ENCODE data around the gene CFC1B. TPM values are rescaled to one million over a fixed set of nuclear protein-coding genes. Genes with fewer than 3 reads are reported as not detected.
"Not testable (repeated sequence)": the region's sequence is repeated elsewhere in the genome, so short reads cannot be mapped to it uniquely, and the experiment has no call there.

The CFC1B gene
- total RNA-seq, 2 experiments from 2014 or later = not detected

DNA sequence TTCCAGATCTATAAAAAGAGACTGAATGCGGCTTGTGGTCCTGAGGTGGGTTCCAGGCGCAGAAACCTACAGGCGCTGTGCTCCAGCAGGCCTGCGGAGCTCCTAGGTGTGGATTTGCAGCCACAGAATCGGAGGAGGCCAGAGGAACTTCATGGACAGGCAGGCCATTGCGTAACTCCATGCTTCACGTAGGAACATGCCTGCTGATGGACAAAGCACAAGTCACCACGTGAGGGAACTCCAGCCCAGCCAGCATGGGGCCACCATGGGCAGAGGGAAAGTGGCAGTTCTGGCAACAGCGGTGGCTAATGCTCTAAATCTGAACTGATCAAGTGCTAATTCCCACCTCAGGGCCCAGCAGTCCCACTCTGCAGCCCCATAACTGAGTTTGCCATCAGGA lies 17.2 kb downstream of the CFC1B start:
- POLR2A ChIA-PET; DNase-seq; H3K4me1 ChIP-seq (ENCODE audit: insufficient read depth, low read length); H3K27ac ChIP-seq (ENCODE audit: low read depth in 1 of 2, low read length in 2 of 2); H3K27me3 ChIP-seq (ENCODE audit: control insufficient read depth in 1 of 2, insufficient read depth in 2 of 2, low read length in 2 of 2); H3K4me1 Mint-ChIP-seq (ENCODE audit: low read depth); H3K9me3 Mint-ChIP-seq; H3K9me3 ChIP-seq (ENCODE audit: control insufficient read depth in 1 of 2, insufficient read depth in 1 of 2, low read length in 2 of 2); H3K4me3 Mint-ChIP-seq; ATAC-seq (ENCODE audit: poor library complexity); H3K36me3 ChIP-seq (ENCODE audit: insufficient read depth, low read length); H3K36me3 Mint-ChIP-seq (ENCODE audit: low read depth); intact Hi-C loops (cut with DNase I, micrococcal nuclease); H3K27ac Mint-ChIP-seq; H3K27me3 Mint-ChIP-seq; CTCF ChIA-PET; H3K4me3 ChIP-seq (ENCODE audit: low read length): not testable (repeated sequence)

DNA sequence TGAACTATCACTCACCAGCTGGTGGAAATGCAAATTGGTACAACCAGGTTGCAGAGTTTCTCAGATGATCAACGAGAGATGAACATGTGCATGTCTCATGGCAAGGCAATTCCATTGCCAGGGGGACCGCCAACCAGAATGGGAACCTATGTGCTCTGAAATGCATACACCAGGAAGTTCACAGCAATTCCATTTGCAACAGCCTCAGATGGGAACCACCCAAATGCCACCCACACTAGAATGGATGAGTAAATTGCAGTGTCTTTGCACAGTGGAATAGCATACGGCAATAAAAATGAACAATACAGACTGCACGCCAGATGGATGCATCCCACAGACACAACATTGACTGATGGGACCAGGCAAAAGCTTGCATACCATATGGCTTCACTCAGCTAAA lies 21.8 kb downstream of the CFC1B start:
- ATAC-seq (ENCODE audit: poor library complexity); intact Hi-C loops (cut with DNase I, micrococcal nuclease); H3K27ac ChIP-seq (ENCODE audit: low read depth in 1 of 2, low read length in 2 of 2); H3K27ac Mint-ChIP-seq; H3K9me3 ChIP-seq (ENCODE audit: control insufficient read depth in 1 of 2, insufficient read depth in 1 of 2, low read length in 2 of 2); H3K9me3 Mint-ChIP-seq; H3K36me3 Mint-ChIP-seq (ENCODE audit: low read depth); H3K4me3 ChIP-seq (ENCODE audit: low read length); H3K27me3 ChIP-seq (ENCODE audit: control insufficient read depth in 1 of 2, insufficient read depth in 2 of 2, low read length in 2 of 2); H3K4me3 Mint-ChIP-seq; POLR2A ChIA-PET; H3K4me1 Mint-ChIP-seq (ENCODE audit: low read depth); H3K4me1 ChIP-seq (ENCODE audit: insufficient read depth, low read length); CTCF ChIA-PET; H3K27me3 Mint-ChIP-seq; DNase-seq; H3K36me3 ChIP-seq (ENCODE audit: insufficient read depth, low read length): not testable (repeated sequence)

DNA sequence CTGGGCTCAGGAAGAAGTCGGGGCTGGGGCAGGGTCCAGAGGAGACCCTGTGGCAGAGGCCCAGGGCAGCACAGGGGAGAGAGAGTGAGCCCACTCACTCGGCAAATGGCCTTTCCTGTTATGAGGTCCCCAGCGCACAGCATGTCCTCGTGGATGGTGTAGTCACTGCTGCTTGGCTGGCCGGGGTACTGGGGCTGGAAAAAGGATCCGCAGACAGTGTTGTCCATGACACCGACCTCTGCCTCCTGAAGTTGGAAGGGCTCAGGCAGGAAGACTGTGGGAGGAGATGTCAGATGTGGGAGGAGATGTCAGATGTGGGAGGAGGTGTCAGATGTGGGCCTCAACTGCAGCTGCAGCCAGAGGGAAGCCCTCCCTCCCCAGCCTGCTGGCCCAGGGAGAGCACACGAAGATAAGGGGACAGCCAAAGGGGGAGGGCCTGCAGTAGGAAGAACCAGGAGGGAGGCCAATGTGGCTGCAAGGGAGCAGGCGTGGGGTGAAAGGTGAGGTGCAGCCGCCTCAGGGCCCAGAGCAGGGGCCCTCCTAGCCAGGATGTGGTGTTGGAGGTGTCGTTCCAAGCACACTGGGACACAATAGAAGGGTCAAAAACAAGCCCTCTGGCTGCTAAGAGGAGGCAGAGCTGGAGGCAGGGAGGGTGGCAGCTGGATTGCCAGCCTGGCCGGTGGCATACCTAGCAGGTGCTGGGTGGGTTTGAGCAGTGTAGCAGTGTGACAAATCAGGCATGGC lies 22.9 kb downstream of the CFC1B start:
- H3K4me3 ChIP-seq (ENCODE audit: low read length); H3K27ac ChIP-seq (ENCODE audit: low read depth in 1 of 2, low read length in 2 of 2); H3K9me3 ChIP-seq (ENCODE audit: control insufficient read depth in 1 of 2, insufficient read depth in 1 of 2, low read length in 2 of 2); H3K27ac Mint-ChIP-seq; H3K36me3 ChIP-seq (ENCODE audit: insufficient read depth, low read length); H3K27me3 Mint-ChIP-seq; ATAC-seq (ENCODE audit: poor library complexity); POLR2A ChIA-PET; CTCF ChIA-PET; intact Hi-C loops (cut with DNase I, micrococcal nuclease); H3K36me3 Mint-ChIP-seq (ENCODE audit: low read depth); H3K9me3 Mint-ChIP-seq; H3K4me1 Mint-ChIP-seq (ENCODE audit: low read depth); DNase-seq; H3K4me3 Mint-ChIP-seq; H3K27me3 ChIP-seq (ENCODE audit: control insufficient read depth in 1 of 2, insufficient read depth in 2 of 2, low read length in 2 of 2); H3K4me1 ChIP-seq (ENCODE audit: insufficient read depth, low read length): not testable (repeated sequence)

DNA sequence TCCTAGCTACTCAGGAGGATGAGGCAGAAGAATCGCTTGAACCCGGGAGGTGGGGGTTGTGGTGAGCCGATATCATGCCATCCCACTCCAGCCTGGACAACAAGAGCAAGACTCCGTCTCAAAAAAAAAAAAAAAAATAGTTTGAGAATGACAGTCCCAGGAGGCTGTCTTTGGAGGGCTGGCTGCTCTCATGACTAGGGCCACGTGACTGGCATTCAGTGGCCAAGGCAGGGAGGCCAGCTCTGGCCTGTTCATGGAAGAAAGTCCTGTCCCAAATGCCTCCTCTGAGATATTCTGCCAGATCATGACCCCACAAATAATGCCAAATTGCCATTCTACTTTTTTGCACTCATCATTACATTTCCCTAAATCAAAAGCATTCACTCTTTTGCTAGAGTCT lies 24.0 kb downstream of the CFC1B start:
- H3K27ac ChIP-seq (ENCODE audit: low read depth in 1 of 2, low read length in 2 of 2); H3K9me3 Mint-ChIP-seq; H3K36me3 Mint-ChIP-seq (ENCODE audit: low read depth); DNase-seq; H3K4me3 ChIP-seq (ENCODE audit: low read length); H3K9me3 ChIP-seq (ENCODE audit: control insufficient read depth in 1 of 2, insufficient read depth in 1 of 2, low read length in 2 of 2); H3K27ac Mint-ChIP-seq; H3K4me1 ChIP-seq (ENCODE audit: insufficient read depth, low read length); H3K4me1 Mint-ChIP-seq (ENCODE audit: low read depth); CTCF ChIA-PET; H3K27me3 ChIP-seq (ENCODE audit: control insufficient read depth in 1 of 2, insufficient read depth in 2 of 2, low read length in 2 of 2); H3K36me3 ChIP-seq (ENCODE audit: insufficient read depth, low read length); intact Hi-C loops (cut with DNase I, micrococcal nuclease); H3K27me3 Mint-ChIP-seq; ATAC-seq (ENCODE audit: poor library complexity); POLR2A ChIA-PET; H3K4me3 Mint-ChIP-seq: not testable (repeated sequence)

DNA sequence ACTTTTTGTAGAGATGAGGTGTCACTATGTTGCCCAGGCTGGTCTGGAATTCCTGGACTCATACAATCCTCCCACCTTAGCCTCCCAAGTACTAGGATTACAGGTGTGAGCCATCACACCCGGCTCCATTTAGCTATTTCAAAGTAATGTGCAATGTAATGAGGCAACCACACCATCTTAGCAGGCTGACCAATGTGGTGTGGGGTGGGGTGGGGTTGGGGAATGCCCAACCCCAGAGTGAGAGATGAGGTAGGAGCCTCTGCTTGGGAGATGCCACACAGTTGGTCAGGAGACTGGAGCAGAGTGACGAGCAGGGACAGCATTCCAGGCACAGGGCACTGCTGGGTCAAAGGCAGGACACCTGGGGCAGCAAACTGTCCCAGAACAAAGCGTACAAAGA lies 27.4 kb downstream of the CFC1B start:
- H3K4me3 Mint-ChIP-seq; H3K4me1 Mint-ChIP-seq (ENCODE audit: low read depth); ATAC-seq (ENCODE audit: poor library complexity); H3K9me3 Mint-ChIP-seq; H3K36me3 Mint-ChIP-seq (ENCODE audit: low read depth); POLR2A ChIA-PET; H3K27ac Mint-ChIP-seq; H3K27ac ChIP-seq (ENCODE audit: low read depth in 1 of 2, low read length in 2 of 2); DNase-seq; H3K4me1 ChIP-seq (ENCODE audit: insufficient read depth, low read length); intact Hi-C loops (cut with DNase I, micrococcal nuclease); H3K27me3 ChIP-seq (ENCODE audit: control insufficient read depth in 1 of 2, insufficient read depth in 2 of 2, low read length in 2 of 2); H3K9me3 ChIP-seq (ENCODE audit: control insufficient read depth in 1 of 2, insufficient read depth in 1 of 2, low read length in 2 of 2); H3K27me3 Mint-ChIP-seq; H3K4me3 ChIP-seq (ENCODE audit: low read length); H3K36me3 ChIP-seq (ENCODE audit: insufficient read depth, low read length); CTCF ChIA-PET: not testable (repeated sequence)

DNA sequence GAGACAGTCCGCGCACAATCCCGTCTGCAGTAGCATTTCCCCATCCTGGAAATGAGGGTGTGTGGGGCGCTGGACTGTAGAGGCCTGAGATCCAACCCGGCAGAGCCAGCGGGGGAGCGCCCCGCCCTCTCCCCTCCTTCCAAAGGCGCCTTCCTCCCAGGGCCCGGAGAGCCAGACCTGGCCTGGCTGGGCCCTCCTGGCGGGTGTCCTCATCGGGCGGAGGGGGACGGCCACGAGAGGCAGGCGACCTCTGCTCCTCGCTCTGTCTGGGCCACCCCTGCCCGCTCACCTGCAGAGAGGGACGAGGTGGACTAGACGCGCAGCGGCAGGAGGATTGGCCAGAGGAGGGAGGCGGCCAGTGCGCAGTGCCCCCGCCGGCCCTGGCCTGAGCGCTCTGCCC lies 28.5 kb downstream of the CFC1B start:
- H3K27ac ChIP-seq (ENCODE audit: low read depth in 1 of 2, low read length in 2 of 2); ATAC-seq (ENCODE audit: poor library complexity); DNase-seq; H3K4me1 ChIP-seq (ENCODE audit: insufficient read depth, low read length); CTCF ChIA-PET; H3K9me3 ChIP-seq (ENCODE audit: control insufficient read depth in 1 of 2, insufficient read depth in 1 of 2, low read length in 2 of 2); H3K27ac Mint-ChIP-seq; H3K36me3 ChIP-seq (ENCODE audit: insufficient read depth, low read length); H3K4me1 Mint-ChIP-seq (ENCODE audit: low read depth); H3K4me3 Mint-ChIP-seq; H3K9me3 Mint-ChIP-seq; H3K36me3 Mint-ChIP-seq (ENCODE audit: low read depth); POLR2A ChIA-PET; H3K27me3 Mint-ChIP-seq; H3K4me3 ChIP-seq (ENCODE audit: low read length); intact Hi-C loops (cut with DNase I, micrococcal nuclease); H3K27me3 ChIP-seq (ENCODE audit: control insufficient read depth in 1 of 2, insufficient read depth in 2 of 2, low read length in 2 of 2): not testable (repeated sequence)

DNA sequence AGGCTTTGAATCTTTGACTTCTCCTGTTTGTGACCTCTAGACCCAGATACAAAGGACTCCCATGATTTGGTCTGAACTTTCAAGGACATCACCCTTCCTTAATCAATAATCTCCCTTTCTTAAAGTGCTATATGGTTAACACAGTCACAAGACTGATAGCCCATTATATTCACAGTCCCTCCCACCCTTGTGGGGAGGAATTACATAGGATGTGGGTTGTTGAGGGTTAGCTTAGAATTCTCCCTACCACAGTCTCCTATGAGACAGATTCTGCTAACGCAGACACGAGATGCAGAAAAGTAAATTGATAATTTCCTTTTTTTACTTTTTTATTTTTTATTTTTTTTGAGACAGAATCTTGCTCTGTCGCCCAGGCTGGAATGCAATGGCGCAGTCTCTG lies 33.2 kb downstream of the CFC1B start:
- H3K27me3 Mint-ChIP-seq; H3K27me3 ChIP-seq (ENCODE audit: control insufficient read depth in 1 of 2, insufficient read depth in 2 of 2, low read length in 2 of 2); H3K36me3 ChIP-seq (ENCODE audit: insufficient read depth, low read length); H3K4me3 ChIP-seq (ENCODE audit: low read length); H3K4me1 ChIP-seq (ENCODE audit: insufficient read depth, low read length); H3K9me3 Mint-ChIP-seq; H3K4me1 Mint-ChIP-seq (ENCODE audit: low read depth); CTCF ChIA-PET; H3K27ac Mint-ChIP-seq; H3K4me3 Mint-ChIP-seq; POLR2A ChIA-PET; H3K9me3 ChIP-seq (ENCODE audit: control insufficient read depth in 1 of 2, insufficient read depth in 1 of 2, low read length in 2 of 2); H3K27ac ChIP-seq (ENCODE audit: low read depth in 1 of 2, low read length in 2 of 2); ATAC-seq (ENCODE audit: poor library complexity); H3K36me3 Mint-ChIP-seq (ENCODE audit: low read depth); intact Hi-C loops (cut with DNase I, micrococcal nuclease); DNase-seq: not testable (repeated sequence)

Measured in CD4-positive, alpha-beta T cell (primary cell).